Stimulated activated CD8-positive, alpha-beta memory T cell treated with anti-CD3 and anti-CD28 coated beads, Interleukin-4, amount 100 ng/mL, for 24 hours (primary cell): ENCODE data around the gene GABBR2.

Experiments used
- DNase-seq: peaks from one replicate; pipeline ENCODE4 v3.0.0-alpha.2; 2020; ENCODE audit warnings: low read depth

GABBR2 gene

GRCh38 chr9:98318834-98319478 lies 389.8 kb downstream of the GABBR2 start:
- no peak for DNase-seq

GRCh38 chr9:98318041-98318790 lies 390.5 kb downstream of the GABBR2 start:
- DNase-seq = no peak

- DNase-seq = no peak
Measured at GRCh38 chr9:98317134-98317857, 391.4 kb downstream of the GABBR2 start.

- DNase-seq = no peak
Measured at GRCh38 chr9:98316445-98317133, 392.1 kb downstream of the GABBR2 start.

GRCh38 chr9:98315551-98316060 lies 393.1 kb downstream of the GABBR2 start:
- DNase-seq = peak; percentile 65

- DNase-seq = no peak
Measured at GRCh38 chr9:98315067-98315453, 393.7 kb downstream of the GABBR2 start.

- no peak for DNase-seq
Measured at GRCh38 chr9:98314381-98315066, 394.2 kb downstream of the GABBR2 start.

GRCh38 chr9:98312365-98312764 lies 396.4 kb downstream of the GABBR2 start:
- no peak for DNase-seq

- no peak for DNase-seq
Measured at GRCh38 chr9:98311541-98311940, 397.2 kb downstream of the GABBR2 start.

GRCh38 chr9:98310752-98311392 lies 397.9 kb downstream of the GABBR2 start:
- no peak for DNase-seq

- DNase-seq = no peak
Measured at GRCh38 chr9:98306384-98307145, 402.2 kb downstream of the GABBR2 start.

GRCh38 chr9:98304381-98304780 lies 404.4 kb downstream of the GABBR2 start:
- no peak for DNase-seq

GRCh38 chr9:98303633-98304125 lies 405.1 kb downstream of the GABBR2 start:
- DNase-seq = no peak

- DNase-seq = no peak
Measured at GRCh38 chr9:98302938-98303632, 405.6 kb downstream of the GABBR2 start.

- DNase-seq = no peak
Measured at GRCh38 chr9:98302150-98302549, 406.6 kb downstream of the GABBR2 start.

GRCh38 chr9:98300611-98301010 lies 408.1 kb downstream of the GABBR2 start:
- no peak for DNase-seq

- DNase-seq = no peak
Measured at GRCh38 chr9:98298476-98298875, 410.3 kb downstream of the GABBR2 start.

GRCh38 chr9:98295824-98296223 lies 412.9 kb downstream of the GABBR2 start:
- no peak for DNase-seq

GRCh38 chr9:98291820-98292219 lies 416.9 kb downstream of the GABBR2 start:
- no peak for DNase-seq

GRCh38 chr9:98290411-98290810 lies 418.3 kb downstream of the GABBR2 start:
- DNase-seq = no peak
